GM12874 (cell line): ENCODE measurements around the gene CDC25A.

Experiments
- CTCF ChIP-seq: IDR thresholded peaks from 2 replicates; pipeline ENCODE4 v1.5.1; 2011; ENCODE audit warnings: low read depth, mild to moderate bottlenecking, control low read depth, low read length, moderate library complexity; ENCODE audit not compliant: insufficient read depth

The CDC25A gene

GRCh38 chr3:48188266-48189201 is at the start of gene CDC25A:
CDC25A (minus strand) TSS chr3:48188417; CDS start chr3:48187947, 470 bp downstream.
- no peak for TF ChIP-seq CTCF

- no peak for TF ChIP-seq CTCF
Measured at GRCh38 chr3:48236531-48236930, 48.3 kb upstream of the CDC25A start.

- no peak for TF ChIP-seq CTCF
Measured at GRCh38 chr3:48233542-48233941, 45.3 kb upstream of the CDC25A start.

GRCh38 chr3:48232734-48233133 is 44.5 kb upstream of the CDC25A start:
- TF ChIP-seq CTCF, result peak; percentile 67

GRCh38 chr3:48232232-48232631 is 44.0 kb upstream of the CDC25A start:
- no peak for TF ChIP-seq CTCF

- TF ChIP-seq CTCF, result no peak
Measured at GRCh38 chr3:48226939-48227338, 38.7 kb upstream of the CDC25A start.

GRCh38 chr3:48225587-48225986 is 37.4 kb upstream of the CDC25A start:
- no peak for TF ChIP-seq CTCF
